ES-I3 (cell line): ENCODE measurements around the gene RNGTT.

Source experiments
- H3K36me3 ChIP-seq: 2 replicates; pipeline ENCODE4 v1.6.1; 2013; ENCODE audit warnings: mild to moderate bottlenecking, low read length, control low read depth, moderate library complexity; ENCODE audit not compliant: insufficient read depth
- H3K4me1 ChIP-seq: 2 replicates; pipeline ENCODE4 v1.6.1; 2013; ENCODE audit warnings: mild to moderate bottlenecking, control low read depth, low read length; ENCODE audit not compliant: insufficient read depth
- H3K9ac ChIP-seq: 2 replicates; pipeline ENCODE4 v1.6.1; 2013; ENCODE audit warnings: low read depth, mild to moderate bottlenecking, low read length, moderate library complexity
- H3K9me3 ChIP-seq: 2 replicates; pipeline ENCODE4 v1.6.1; 2013; ENCODE audit warnings: mild to moderate bottlenecking, low read length, moderate library complexity; ENCODE audit not compliant: control insufficient read depth, insufficient read depth

Gene RNGTT

DNA sequence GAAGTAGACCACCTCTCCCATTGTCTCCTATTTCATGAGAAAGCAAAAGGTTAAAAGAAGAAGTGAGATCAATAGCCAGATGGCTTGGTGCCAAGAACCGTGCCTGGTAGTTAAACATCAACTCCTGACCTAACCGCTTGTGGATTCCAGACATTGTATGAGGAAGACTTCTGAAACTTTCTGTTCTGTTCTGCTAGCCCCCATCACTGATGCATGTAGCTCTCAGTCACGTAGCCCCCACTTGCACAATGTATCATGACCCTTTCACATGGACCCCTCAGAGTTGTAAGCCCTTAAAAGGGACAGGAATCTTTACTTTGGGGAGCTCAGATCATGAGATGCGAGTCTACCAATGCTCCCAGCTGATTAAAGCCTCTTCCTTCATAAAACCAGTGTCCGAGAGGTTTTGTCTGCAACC, 301.2 kb downstream of the RNGTT start:
- H3K9me3 ChIP-seq = peaks cover 5% of the 10 kb centered on the region; the same call in 1 of the 2 replicates
- H3K9ac ChIP-seq = no peak overlapping the region
- no peaks in the 10 kb centered on the region; the same call in 1 of the 2 replicates for H3K36me3 ChIP-seq
- H3K4me1 ChIP-seq = no peaks in the 10 kb centered on the region

DNA sequence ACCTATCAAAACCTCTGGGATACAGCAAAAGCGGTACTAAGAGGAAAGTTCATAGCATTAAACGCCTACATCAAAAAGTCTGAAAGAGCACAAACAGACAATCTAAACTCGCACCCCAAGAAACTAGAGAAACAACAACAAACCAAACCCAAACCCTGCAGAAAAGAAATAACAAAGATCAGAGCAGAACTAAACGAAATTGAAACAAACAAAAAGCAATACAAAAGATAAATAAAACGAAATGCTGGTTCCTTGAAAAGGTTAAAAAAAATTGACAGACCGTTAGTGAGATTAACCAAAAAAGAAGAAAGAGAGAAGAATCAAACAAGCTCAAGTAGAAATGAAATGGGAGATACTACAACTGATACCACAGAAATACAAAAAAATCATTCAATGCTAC, 302.3 kb downstream of the RNGTT start:
- Histone ChIP-seq H3K9me3 (peaks cover 5% of the 10 kb centered on the region; the same call in 1 of the 2 replicates), H3K9ac (no peak overlapping the region), H3K4me1 (no peaks in the 10 kb centered on the region), H3K36me3 (no peaks in the 10 kb centered on the region; the same call in 1 of the 2 replicates)

DNA sequence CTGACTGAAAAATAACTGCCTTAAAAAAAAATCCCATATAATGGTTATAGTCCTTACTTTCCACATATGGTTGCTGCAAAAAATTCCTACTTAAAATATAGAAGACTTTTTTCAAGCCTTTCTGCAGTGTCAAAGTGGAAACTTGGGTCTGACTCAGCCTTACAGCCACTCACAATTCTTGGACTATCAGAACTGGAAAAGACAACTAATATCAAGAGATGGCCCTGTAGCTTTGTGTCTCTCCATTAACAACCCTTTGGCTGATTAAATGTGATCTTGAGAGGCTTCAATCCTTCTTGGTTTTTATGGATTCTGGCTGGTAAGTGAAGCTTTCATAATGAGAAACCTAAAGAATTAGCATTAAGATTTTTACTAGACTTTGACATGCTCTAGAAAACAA, 307.8 kb downstream of the RNGTT start:
- no peaks in the 10 kb centered on the region for H3K36me3 ChIP-seq
- H3K4me1 ChIP-seq = no peaks in the 10 kb centered on the region
- no peaks in the 10 kb centered on the region for H3K9me3 ChIP-seq
- H3K9ac ChIP-seq = no peak overlapping the region

DNA sequence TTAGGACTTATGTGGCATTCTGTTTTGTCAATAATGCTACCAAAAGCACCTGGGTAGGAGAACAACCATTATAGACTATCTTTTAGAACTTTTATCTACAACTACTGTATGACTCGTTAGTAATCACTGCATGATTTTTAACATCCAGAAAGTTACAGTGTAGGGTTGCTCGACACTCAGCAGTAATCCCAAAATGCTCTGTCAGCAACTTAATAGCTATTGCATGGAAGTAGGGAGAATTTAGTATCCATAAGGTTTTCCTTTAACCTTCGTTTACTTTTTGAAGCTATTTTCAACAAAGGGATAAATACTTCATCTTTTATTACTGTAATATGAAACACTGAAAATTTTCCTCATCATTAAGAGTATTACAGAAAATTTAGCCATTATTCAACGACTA, 309.5 kb downstream of the RNGTT start:
- Histone ChIP-seq H3K4me1 (no peaks in the 10 kb centered on the region), H3K36me3 (no peaks in the 10 kb centered on the region), H3K9me3 (no peaks in the 10 kb centered on the region), H3K9ac (no peak overlapping the region)

DNA sequence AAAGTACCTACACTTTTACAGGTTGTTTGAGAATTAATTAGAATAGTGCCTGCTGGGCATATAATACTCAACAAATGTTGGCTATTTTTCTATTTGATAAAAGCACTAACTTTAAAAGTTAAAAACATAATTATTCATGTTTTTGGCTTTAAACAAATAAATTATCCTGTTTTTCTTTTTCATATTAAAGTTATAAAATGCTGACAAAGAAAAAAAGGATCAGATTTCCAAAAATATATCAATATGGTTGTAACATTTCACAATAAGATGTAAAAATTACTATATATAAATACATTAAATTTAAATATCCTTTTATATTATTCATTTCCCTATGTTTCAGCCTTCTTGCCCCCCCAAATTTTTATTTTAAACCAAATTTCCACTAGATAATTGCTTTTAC, 312.0 kb downstream of the RNGTT start:
- Histone ChIP-seq H3K9ac (no peak overlapping the region), H3K36me3 (no peaks in the 10 kb centered on the region), H3K9me3 (no peaks in the 10 kb centered on the region), H3K4me1 (no peaks in the 10 kb centered on the region)

DNA sequence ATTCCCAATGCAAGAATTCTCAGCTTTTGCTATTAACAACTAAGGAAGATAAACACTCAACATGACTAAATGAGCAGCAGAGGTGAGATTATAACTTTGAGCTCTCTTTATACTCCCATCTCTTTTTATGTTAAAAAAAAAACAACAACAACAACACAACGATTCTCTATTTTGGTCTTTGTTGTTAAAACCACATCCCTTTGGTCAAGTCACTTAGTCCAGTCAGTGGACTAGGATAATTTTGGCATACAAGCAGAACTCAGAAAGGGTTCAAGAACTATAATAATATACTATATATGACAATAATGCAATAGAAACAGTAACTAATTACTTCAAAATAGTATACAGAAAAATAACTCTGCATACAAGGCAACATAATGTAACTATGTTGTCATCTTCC, 312.4 kb downstream of the RNGTT start:
- no peaks in the 10 kb centered on the region for H3K36me3 ChIP-seq
- H3K9me3 ChIP-seq = no peaks in the 10 kb centered on the region
- H3K9ac ChIP-seq = no peak overlapping the region
- H3K4me1 ChIP-seq = no peaks in the 10 kb centered on the region

DNA sequence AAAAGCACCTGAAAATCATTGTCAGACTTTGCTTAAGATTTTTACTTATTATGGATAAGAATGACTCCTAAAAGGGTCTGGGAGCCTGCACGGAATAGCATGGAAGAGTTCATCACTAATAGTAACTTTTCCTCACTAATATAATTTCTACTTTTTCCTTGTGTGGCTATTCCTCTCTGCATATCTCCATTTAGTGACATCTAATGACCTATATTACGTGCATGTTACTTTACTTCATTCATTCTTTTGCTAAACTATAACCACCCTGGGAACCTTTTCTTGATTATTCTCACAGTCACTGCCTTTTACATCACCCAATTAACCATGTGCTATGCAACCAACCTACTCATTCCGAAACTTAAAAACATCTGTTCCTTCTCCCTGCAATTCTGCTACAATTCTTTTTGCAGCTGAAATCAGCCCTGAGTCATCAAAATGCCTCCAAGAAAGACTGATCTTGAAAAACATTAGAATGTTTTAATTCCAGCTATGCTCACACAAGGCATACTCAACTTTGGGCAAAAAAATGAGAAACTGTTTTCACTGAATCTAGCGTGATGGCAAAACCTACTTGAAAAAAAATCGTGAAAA, 313.3 kb downstream of the RNGTT start:
- H3K4me1 ChIP-seq = no peaks in the 10 kb centered on the region
- H3K9ac ChIP-seq = no peak overlapping the region
- H3K36me3 ChIP-seq = no peaks in the 10 kb centered on the region
- no peaks in the 10 kb centered on the region for H3K9me3 ChIP-seq

DNA sequence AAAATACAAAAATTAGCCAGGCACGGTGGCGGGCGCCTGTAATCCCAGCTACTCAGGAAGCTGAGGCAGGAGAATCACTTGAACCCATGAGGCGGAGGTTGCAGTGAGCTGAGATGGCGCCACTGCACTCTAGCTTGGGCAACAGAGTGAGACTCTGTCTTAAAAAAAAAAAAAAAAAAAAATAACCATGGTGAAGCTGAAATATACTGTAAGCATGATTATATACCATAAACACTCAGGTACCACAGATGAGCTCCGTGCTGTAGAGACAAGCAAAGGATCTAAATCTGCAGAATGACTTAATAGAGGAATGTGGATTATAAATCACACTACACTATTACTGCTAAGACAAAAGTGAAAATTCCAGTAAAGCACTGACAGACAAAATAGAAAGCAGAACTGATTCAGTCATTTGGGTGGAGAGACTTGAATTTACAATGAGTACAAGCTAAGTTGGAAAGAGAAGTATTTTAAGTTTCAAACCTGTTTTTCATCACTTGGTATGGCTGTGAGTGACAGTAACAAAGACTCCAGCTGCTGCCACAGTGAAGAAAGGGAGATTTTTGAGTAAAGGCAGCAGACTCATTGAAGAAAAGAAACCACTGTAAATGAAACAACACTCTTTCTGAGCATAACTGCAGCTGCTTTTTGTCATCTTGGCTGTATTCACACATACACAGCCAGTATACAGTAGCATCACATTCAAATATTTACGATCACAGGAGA, 322.1 kb downstream of the RNGTT start:
- H3K9me3 ChIP-seq = no peaks in the 10 kb centered on the region
- no peaks in the 10 kb centered on the region for H3K36me3 ChIP-seq
- 0 out of 2 replicates have a peak, but pooled peaks cover 7% of the 10 kb centered on the region for H3K4me1 ChIP-seq
- no peak overlapping the region for H3K9ac ChIP-seq

DNA sequence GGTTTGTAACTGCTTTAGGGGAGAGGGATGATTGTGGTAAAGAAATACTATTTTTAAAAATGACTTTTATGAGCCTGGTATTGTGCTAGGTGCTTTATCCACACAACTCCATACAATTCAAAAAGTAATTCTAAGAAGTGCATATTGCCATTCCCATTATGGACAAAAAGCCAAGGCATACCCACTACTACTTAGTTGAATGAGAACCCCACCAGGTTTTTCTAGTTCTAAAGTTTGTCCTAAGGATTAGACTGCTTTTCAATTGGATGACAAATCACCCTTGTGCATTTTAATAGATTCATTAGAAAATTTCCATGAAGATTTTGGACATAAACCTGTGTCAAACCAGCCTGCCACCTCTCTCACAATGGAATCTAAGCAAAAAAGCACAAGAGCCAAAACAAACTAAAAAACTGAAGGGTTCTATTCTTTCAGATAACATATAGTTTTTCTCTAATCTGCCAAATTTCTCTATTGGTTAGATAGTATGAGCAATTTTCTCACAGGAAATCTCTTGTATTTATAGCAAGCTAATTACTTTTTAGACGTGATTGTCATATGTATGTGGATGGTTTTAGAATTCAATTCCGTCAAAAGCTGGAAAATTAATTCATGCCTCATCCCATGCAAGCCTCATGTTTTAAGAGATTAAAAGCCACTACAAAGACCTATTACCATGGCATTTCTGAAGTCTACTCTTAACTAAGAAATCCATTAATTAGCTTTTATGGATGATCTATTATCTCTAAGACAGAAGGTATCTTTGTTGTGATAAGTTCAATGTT, 325.5 kb downstream of the RNGTT start:
- 0 out of 2 replicates have a peak, but pooled peaks cover 7% of the 10 kb centered on the region for H3K4me1 ChIP-seq

DNA sequence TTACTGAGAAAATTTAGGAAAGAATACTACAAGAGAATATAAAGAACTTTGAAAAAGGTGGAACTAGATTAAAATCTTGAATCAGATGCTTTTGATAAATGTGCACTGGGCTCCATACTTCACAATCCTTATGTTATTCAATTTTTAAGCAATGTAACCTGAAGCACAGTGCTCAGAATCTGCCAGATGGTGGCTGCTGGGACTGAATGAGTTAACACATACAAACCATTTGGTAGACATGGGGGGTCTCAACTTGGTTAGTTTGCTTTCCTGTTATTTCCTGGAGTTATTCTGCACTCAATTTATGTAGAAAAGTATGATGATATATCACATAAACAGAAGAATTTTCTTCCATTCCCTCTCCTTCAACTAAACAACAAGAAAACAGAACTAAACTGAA, 326.5 kb downstream of the RNGTT start:
- H3K9ac ChIP-seq = no peak overlapping the region
- no peaks in the 10 kb centered on the region for H3K9me3 ChIP-seq
- 0 out of 2 replicates have a peak, but pooled peaks cover 7% of the 10 kb centered on the region for H3K4me1 ChIP-seq
- H3K36me3 ChIP-seq = no peaks in the 10 kb centered on the region

More for the DNA sequence above, 325.5 kb downstream of the RNGTT start:
- Histone ChIP-seq H3K9me3 (no peaks in the 10 kb centered on the region), H3K36me3 (no peaks in the 10 kb centered on the region), H3K9ac (no peak overlapping the region)

DNA sequence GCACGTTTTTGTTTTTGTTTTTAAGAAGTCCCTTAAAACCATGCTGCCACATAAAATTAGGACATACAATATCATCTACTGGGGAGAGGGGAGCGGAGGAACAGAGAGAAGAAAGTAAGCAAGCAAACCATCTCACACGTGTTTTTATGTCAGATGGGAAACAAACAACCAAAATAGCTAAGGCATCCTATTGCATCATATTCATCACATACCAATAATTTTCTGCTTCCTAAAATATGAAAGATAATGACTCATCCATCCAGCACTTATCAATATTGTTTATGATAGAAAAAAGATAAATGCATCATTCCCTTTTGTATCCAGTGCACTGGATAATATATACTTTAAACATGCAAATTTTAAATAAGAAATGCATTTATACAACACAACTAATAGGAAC, 329.6 kb downstream of the RNGTT start:
- Histone ChIP-seq H3K4me1 (0 out of 2 replicates have a peak, but pooled peaks cover 7% of the 10 kb centered on the region), H3K36me3 (no peaks in the 10 kb centered on the region), H3K9ac (no peak overlapping the region), H3K9me3 (no peaks in the 10 kb centered on the region)

DNA sequence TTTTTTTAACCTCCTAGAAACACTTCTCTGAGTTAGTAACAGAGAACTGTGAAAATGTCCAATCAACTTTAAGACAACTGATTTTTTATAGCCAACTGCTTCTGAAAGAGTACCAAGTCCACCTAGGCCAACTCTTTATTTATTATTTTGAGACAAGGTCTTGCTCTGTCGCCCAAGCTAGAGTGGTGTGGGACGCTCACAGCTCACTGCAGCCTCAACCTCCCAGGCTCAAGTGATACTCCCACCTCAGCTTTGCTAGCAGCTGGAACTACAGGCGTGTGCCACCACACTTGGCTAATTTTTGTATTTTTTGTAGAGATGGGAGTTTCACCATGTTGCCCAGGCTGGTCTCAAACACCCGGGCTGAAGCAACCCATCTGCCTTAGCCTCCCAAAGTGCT, 331.6 kb downstream of the RNGTT start:
- Histone ChIP-seq H3K4me1 (0 out of 2 replicates have a peak, but pooled peaks cover 1% of the 10 kb centered on the region), H3K9me3 (no peaks in the 10 kb centered on the region), H3K9ac (no peak overlapping the region), H3K36me3 (no peaks in the 10 kb centered on the region)

DNA sequence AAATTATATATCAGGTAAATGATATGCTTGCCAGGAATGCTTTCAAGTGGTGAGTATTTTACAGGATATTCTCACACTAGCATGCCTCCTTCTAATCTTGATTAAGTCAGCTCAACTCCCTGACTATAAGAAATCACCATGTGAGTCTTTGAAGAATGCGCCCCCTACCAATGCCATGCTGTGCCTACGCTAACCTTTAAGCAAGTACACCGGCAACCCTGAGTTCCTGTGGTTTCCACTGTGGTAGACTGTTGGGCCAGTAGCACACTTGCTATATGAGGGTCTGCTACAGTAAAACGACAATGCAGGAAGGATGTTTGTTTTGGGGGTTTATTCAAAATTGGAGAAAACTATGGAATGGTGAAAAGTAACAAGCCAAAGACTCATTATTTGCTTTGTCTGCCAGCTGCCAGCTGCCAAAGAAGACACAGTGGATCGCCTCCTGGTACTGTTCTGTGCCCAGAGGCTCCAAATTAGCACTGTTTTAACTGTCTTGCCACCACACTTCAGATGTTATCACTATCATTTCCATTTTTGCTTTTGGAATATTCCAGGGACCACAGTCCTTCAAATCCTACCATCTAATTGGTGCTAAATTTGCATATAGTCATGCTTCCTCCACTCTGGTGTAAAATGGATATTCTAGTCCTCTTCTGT, 333.5 kb downstream of the RNGTT start:
- H3K9ac ChIP-seq = no peak overlapping the region
- H3K9me3 ChIP-seq = no peaks in the 10 kb centered on the region
- no peaks in the 10 kb centered on the region for H3K4me1 ChIP-seq
- H3K36me3 ChIP-seq = no peaks in the 10 kb centered on the region

DNA sequence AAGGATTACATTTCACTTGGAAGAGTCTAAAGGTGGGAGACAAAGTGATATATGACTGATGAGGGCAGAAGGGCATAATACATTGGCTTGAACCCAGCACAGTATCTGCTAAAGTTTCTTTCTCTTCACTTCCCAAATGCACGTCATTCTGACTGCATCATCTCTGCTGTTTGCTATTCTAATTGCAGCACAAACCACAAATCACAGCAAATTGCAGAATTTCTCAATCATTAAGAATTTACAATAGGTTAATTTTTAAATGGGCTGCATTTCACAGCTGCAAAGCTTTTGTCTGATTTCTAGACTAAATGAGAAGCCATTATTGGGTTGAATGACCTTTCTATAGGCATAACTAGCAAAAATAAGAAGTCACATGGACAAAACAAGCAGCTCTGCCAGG, 337.0 kb downstream of the RNGTT start:
- H3K36me3 ChIP-seq = no peaks in the 10 kb centered on the region

More for the DNA sequence above, 337.0 kb downstream of the RNGTT start:
- no peaks in the 10 kb centered on the region for H3K4me1 ChIP-seq
- no peak overlapping the region for H3K9ac ChIP-seq
- H3K9me3 ChIP-seq = no peaks in the 10 kb centered on the region
